ENCODE measurements around the gene SORL1. TPM values are rescaled to one million over a fixed set of nuclear protein-coding genes. Genes with fewer than 3 reads are reported as not detected.
A peak's percentile ranks its signal among the peaks of the same experiment; 100 is the strongest.
"Not testable (repeated sequence)": the region's sequence is repeated elsewhere in the genome, so short reads cannot be mapped to it uniquely, and the experiment has no call there.

SORL1 gene, protein sequence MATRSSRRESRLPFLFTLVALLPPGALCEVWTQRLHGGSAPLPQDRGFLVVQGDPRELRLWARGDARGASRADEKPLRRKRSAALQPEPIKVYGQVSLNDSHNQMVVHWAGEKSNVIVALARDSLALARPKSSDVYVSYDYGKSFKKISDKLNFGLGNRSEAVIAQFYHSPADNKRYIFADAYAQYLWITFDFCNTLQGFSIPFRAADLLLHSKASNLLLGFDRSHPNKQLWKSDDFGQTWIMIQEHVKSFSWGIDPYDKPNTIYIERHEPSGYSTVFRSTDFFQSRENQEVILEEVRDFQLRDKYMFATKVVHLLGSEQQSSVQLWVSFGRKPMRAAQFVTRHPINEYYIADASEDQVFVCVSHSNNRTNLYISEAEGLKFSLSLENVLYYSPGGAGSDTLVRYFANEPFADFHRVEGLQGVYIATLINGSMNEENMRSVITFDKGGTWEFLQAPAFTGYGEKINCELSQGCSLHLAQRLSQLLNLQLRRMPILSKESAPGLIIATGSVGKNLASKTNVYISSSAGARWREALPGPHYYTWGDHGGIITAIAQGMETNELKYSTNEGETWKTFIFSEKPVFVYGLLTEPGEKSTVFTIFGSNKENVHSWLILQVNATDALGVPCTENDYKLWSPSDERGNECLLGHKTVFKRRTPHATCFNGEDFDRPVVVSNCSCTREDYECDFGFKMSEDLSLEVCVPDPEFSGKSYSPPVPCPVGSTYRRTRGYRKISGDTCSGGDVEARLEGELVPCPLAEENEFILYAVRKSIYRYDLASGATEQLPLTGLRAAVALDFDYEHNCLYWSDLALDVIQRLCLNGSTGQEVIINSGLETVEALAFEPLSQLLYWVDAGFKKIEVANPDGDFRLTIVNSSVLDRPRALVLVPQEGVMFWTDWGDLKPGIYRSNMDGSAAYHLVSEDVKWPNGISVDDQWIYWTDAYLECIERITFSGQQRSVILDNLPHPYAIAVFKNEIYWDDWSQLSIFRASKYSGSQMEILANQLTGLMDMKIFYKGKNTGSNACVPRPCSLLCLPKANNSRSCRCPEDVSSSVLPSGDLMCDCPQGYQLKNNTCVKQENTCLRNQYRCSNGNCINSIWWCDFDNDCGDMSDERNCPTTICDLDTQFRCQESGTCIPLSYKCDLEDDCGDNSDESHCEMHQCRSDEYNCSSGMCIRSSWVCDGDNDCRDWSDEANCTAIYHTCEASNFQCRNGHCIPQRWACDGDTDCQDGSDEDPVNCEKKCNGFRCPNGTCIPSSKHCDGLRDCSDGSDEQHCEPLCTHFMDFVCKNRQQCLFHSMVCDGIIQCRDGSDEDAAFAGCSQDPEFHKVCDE (N-terminal part only)
- 10 to 100 TPM; 12.1 to 42.8 (median 21.0) TPM for total RNA-seq

DNA sequence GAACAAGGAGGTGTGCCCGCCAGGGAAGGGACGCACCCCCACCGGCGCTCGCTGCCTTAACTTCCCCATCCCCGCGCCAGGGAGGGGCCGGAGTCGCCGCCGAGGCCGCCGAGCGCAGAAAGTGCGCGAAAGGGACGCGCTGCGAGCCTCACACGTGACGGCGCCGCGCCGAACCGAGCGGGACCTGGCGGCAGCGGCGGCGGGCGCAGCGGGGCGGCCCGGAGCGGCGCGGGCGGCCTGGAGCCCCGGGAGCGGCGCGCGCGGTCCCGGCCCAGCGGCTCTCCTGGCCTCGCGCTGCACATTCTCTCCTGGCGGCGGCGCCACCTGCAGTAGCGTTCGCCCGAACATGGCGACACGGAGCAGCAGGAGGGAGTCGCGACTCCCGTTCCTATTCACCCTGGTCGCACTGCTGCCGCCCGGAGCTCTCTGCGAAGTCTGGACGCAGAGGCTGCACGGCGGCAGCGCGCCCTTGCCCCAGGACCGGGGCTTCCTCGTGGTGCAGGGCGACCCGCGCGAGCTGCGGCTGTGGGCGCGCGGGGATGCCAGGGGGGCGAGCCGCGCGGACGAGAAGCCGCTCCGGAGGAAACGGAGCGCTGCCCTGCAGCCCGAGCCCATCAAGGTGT is at the start of gene SORL1:
TSS of gene SORL1 (plus strand) at position 329 of the 623 bp plus-strand sequence. CDS start at position 347, 18 bp downstream.
- H3K27ac ChIP-seq = peak within 1 kb of the TSS; percentile 77
- WGBS = 3% methylated on average over 20 of the region's 89 CpGs
- peaks cover 27% of the 10 kb centered on the region for H3K4me1 ChIP-seq
- TF ChIP-seq, protein P1, sequence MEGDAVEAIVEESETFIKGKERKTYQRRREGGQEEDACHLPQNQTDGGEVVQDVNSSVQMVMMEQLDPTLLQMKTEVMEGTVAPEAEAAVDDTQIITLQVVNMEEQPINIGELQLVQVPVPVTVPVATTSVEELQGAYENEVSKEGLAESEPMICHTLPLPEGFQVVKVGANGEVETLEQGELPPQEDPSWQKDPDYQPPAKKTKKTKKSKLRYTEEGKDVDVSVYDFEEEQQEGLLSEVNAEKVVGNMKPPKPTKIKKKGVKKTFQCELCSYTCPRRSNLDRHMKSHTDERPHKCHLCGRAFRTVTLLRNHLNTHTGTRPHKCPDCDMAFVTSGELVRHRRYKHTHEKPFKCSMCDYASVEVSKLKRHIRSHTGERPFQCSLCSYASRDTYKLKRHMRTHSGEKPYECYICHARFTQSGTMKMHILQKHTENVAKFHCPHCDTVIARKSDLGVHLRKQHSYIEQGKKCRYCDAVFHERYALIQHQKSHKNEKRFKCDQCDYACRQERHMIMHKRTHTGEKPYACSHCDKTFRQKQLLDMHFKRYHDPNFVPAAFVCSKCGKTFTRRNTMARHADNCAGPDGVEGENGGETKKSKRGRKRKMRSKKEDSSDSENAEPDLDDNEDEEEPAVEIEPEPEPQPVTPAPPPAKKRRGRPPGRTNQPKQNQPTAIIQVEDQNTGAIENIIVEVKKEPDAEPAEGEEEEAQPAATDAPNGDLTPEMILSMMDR (IDR thresholded peaks at IDR 0.05) = peak; percentile 35 to 57
- TF ChIP-seq EP300 (IDR thresholded peaks at IDR 0.05) = no peak
- TF ChIP-seq POLR2A (IDR thresholded peaks at IDR 0.05) = no peak
- H3K4me3 ChIP-seq = peak within 1 kb of the TSS; percentile 86
- H3K27me3 ChIP-seq = peaks cover 14% of the 10 kb centered on the region
- H3K9me3 ChIP-seq = no peaks in the 10 kb centered on the region
- H3K36me3 ChIP-seq = no peaks in the 10 kb centered on the region
- peak in 1 of 2 donors; percentile 76 for DNase-seq (ENCODE audit: low spot score in 2 of 2)

DNA sequence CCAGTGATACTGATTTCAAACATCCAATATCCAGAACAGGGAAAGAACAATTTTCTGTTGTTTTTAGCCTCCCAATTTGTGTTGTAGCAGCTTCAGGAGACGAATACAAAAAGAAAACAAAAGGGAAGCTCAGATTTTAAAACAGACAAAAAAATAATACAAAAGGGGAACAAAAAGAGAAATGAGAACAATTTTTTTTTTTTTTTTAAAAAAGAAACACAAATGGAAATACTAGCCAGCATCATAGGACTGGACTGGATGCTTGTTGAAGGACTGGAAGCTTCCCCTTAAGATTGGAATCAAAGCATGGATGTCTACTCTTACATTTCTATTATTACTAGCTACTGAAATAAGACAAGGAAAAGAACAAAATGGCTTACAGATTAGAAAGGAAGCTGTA is 46.5 kb upstream of the SORL1 start:
- no peaks in the 10 kb centered on the region for H3K36me3 ChIP-seq
- no peak for DNase-seq (ENCODE audit: low spot score in 2 of 2)
- no peak overlapping the region for H3K27ac ChIP-seq
- WGBS = 88% methylated on average over 1 of the region's 1 CpG
- H3K27me3 ChIP-seq = no peaks in the 10 kb centered on the region
- no peaks in the 10 kb centered on the region for H3K4me1 ChIP-seq
- H3K4me3 ChIP-seq = no peak overlapping the region
- H3K9me3 ChIP-seq = no peaks in the 10 kb centered on the region
- no peak for TF ChIP-seq POLR2AphosphoS5 (IDR thresholded peaks at IDR 0.05)
- TF ChIP-seq, protein P1 (IDR thresholded peaks at IDR 0.05) = no peak
- no peak for TF ChIP-seq EP300 (IDR thresholded peaks at IDR 0.05)
- TF ChIP-seq POLR2A (IDR thresholded peaks at IDR 0.05) = no peak

DNA sequence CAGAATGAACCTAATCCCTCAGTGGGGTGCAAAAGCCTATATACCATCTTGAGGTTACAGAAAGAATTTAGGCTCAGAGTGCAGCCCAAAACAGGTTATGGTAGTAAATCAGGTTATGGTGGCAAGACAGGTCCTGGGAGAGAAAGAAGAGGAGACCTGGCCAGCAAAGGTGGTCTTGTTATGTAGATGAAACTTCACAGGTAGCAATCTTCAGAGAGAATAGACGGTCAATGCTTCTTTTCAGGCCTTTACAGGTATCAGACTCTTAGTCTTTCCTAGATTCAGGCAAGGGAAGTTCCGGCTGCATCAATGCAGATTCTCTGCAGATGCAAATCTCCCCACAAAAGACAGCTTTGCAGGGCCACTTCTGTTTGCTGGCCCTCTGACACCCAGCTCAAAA is 45.8 kb upstream of the SORL1 start:
- H3K9me3 ChIP-seq = no peaks in the 10 kb centered on the region
- H3K36me3 ChIP-seq = no peaks in the 10 kb centered on the region
- TF ChIP-seq, protein P1 (IDR thresholded peaks at IDR 0.05) = no peak
- TF ChIP-seq POLR2AphosphoS5 (IDR thresholded peaks at IDR 0.05) = no peak
- no peak overlapping the region for H3K27ac ChIP-seq
- no peaks in the 10 kb centered on the region for H3K27me3 ChIP-seq
- no peak for DNase-seq (ENCODE audit: low spot score in 2 of 2)
- H3K4me3 ChIP-seq = no peak overlapping the region
- WGBS = 88% methylated on average over 2 of the region's 2 CpGs
- H3K4me1 ChIP-seq = no peaks in the 10 kb centered on the region

DNA sequence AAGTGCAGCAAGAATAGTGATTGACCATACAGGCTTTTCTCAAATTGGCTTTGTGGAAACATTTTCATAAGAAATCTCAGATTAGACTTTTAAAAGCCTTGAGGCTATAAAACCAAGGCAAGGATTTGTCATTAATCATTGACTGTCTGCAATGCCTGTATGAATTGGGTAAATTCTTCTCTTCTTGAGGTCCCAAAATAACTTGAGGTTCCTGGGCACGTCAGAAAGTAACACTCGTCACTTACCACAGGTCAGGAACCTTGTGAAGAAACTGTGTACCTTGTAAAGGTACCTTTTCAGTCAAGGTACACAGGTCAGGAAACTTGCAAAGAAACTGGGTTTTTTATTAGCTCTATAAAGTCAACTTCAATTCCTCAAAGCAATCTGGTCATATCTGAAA is 43.3 kb upstream of the SORL1 start:
- no peaks in the 10 kb centered on the region for H3K9me3 ChIP-seq
- H3K27ac ChIP-seq = no peak overlapping the region
- H3K4me1 ChIP-seq = no peaks in the 10 kb centered on the region
- H3K4me3 ChIP-seq = no peak overlapping the region
- DNase-seq (ENCODE audit: low spot score in 2 of 2) = no peak
- 88% methylated on average over 2 of the region's 2 CpGs for WGBS
- no peak for TF ChIP-seq POLR2AphosphoS5 (IDR thresholded peaks at IDR 0.05)
- TF ChIP-seq POLR2A (IDR thresholded peaks at IDR 0.05) = no peak
- no peak for TF ChIP-seq EP300 (IDR thresholded peaks at IDR 0.05)
- TF ChIP-seq, protein P1 (IDR thresholded peaks at IDR 0.05) = no peak
- no peaks in the 10 kb centered on the region for H3K36me3 ChIP-seq
- no peaks in the 10 kb centered on the region for H3K27me3 ChIP-seq

DNA sequence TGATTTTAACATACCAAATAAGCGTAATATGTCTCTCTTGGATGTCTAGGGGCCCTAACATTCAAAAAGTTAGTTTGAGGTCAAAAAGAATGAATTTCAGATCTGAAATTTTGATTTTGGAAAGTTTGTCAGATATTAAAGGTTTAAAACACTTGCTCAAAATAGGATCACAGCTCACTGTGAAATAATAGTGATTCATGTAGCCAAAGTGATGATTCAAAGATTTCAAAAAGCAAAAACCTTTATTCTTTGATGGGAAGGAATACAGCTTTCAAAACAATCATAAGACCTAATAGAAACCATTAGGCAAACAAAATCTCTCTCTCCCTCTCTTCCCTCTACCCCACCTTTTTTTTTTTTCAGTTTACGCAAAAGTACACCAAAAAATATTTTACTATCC is 42.1 kb upstream of the SORL1 start:
- WGBS = 91% methylated on average over 2 of the region's 2 CpGs
- not testable (repeated sequence) for DNase-seq (ENCODE audit: low spot score in 2 of 2); H3K9me3 ChIP-seq; H3K27me3 ChIP-seq; H3K36me3 ChIP-seq; H3K27ac ChIP-seq; H3K4me1 ChIP-seq; H3K4me3 ChIP-seq

DNA sequence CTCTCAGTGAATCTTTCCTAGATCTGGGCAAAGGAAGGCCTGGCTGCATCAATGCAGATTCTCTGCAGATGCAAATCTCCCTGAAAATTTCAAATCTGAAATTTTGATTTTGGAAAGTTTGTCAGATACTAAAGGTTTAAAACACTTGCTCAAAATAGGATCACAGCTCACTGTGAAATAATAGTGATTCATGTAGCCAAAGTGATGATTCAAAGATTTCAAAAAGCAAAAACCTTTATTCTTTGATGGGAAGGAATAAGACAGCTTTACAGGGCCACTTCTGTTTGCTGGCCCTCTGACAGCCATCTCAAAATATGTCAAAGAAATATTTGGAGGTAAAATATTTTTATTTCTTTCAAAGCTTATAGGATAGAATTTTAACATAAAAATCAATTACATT is 40.8 kb upstream of the SORL1 start:
- not testable (repeated sequence) for H3K27ac ChIP-seq; H3K4me1 ChIP-seq; H3K27me3 ChIP-seq; H3K36me3 ChIP-seq; H3K9me3 ChIP-seq; DNase-seq (ENCODE audit: low spot score in 2 of 2); H3K4me3 ChIP-seq

Data from suprapubic skin (tissue), 4 donors.